Chondrocyte (in vitro differentiated cells): ENCODE data around the gene TNFRSF4. TPM values are rescaled to one million over a fixed set of nuclear protein-coding genes. Genes with fewer than 3 reads are reported as not detected.

Experiments
- DNase-seq: peaks from one replicate; pipeline ENCODE4 v3.0.0; 2021; ENCODE audit warnings: mixed read lengths, low spot score
- H3K27ac Mint-ChIP-seq: one replicate; pipeline ENCODE4 v1.8.0; 2021; ENCODE audit warnings: mild to moderate bottlenecking, moderate library complexity, mixed read lengths; ENCODE audit not compliant: unreplicated experiment
- H3K27me3 Mint-ChIP-seq: 2 replicates; pipeline ENCODE4 v1.8.0; 2021; ENCODE audit warnings: low read depth, mixed read lengths
- H3K36me3 Mint-ChIP-seq: 2 replicates; pipeline ENCODE4 v1.8.0; 2021; ENCODE audit warnings: low read depth, mixed read lengths
- H3K4me1 Mint-ChIP-seq: 2 replicates; pipeline ENCODE4 v1.8.0; 2021; ENCODE audit warnings: low read depth, mild to moderate bottlenecking, mixed read lengths
- H3K4me3 Mint-ChIP-seq: one replicate; pipeline ENCODE4 v1.8.0; 2021; ENCODE audit warnings: mild to moderate bottlenecking, moderate library complexity, mixed read lengths; ENCODE audit not compliant: unreplicated experiment
- H3K9me3 Mint-ChIP-seq: 2 replicates; pipeline ENCODE4 v1.8.0; 2021; ENCODE audit warnings: low read depth, mixed read lengths
- total RNA-seq: library from RNA; stranded (reverse); gene quantifications from 3 replicates; pipeline ENCODE4 v1.2.1, GENCODE V29; 2021
- TF ChIP-seq, protein P1 (sequence below): fragments of 200-600 bp; sonication (generic); IDR thresholded peaks from 2 replicates; pipeline ENCODE4 v1.5.0; 2021; ENCODE audit warnings: antibody characterized with exemption, mild to moderate bottlenecking, moderate library complexity

TNFRSF4 gene
- total RNA-seq, 1 donor from 2014 or later: not detected

DNA sequence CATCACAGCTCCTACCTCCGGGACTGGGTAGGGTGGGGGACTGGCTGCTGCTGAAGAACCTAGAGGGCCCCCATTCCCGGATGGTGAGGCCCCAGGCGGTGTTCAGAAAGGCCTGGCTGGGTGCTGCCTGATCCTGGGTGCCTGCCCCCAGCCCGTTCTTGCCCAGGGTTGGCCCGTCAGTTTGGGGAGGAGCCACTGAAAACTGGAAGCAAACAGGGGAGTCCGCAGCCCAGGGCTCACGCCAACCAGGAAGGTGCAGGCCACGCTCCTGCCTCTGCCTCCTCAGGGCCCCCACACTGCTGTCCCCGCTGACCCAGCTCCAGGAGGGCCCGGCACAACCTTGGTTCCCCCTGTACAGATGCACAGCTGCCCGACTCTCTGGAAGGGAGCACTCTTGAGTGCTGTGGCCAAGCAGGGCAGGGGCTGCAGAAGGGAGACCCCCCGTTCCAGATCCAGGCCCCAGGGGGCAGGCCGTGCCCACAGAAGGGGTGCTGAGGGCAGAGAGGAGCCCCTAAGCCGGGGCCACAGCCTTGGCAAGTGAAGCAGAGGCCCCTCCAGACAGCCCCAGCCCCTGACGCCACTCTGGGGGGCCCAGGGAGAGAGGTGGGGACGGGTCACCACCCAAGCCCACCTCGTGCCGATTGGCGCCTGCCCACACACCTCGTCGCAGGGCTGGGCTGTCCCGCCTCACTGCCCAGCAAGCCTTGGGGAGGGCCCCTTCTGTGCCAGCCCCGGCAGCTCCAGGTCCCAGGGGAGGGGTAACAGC, 27.1 kb upstream of the TNFRSF4 start:
- Mint-ChIP-seq H3K4me3 (no peak overlapping the region), H3K9me3 (no peaks in the 10 kb centered on the region), H3K27ac (no peak overlapping the region), H3K27me3 (no peaks in the 10 kb centered on the region), H3K36me3 (no peaks in the 10 kb centered on the region), H3K4me1 (peaks cover 8% of the 10 kb centered on the region)
- no peak for DNase-seq
- TF ChIP-seq, protein P1, sequence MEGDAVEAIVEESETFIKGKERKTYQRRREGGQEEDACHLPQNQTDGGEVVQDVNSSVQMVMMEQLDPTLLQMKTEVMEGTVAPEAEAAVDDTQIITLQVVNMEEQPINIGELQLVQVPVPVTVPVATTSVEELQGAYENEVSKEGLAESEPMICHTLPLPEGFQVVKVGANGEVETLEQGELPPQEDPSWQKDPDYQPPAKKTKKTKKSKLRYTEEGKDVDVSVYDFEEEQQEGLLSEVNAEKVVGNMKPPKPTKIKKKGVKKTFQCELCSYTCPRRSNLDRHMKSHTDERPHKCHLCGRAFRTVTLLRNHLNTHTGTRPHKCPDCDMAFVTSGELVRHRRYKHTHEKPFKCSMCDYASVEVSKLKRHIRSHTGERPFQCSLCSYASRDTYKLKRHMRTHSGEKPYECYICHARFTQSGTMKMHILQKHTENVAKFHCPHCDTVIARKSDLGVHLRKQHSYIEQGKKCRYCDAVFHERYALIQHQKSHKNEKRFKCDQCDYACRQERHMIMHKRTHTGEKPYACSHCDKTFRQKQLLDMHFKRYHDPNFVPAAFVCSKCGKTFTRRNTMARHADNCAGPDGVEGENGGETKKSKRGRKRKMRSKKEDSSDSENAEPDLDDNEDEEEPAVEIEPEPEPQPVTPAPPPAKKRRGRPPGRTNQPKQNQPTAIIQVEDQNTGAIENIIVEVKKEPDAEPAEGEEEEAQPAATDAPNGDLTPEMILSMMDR: no peak

DNA sequence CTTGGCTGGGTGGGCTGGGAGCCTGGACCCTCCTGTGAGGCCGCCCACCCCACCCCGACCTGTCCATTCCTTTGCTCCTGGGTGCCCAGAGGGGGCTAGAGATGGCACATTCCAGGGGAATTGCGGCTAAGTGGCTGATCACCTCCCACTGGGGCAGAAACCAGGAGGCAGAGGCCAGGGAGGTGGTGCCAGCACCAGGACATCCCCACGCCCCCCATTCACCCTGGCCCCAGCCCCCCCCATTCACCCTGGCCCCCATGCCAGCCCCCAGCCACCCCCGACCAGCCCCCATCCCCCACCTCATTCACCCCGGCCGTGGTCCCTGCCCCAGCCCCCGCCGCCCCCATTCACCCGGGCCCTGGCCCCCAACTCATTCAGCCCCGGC, 26.4 kb upstream of the TNFRSF4 start:
- H3K4me3 Mint-ChIP-seq: no peak overlapping the region
- no peaks in the 10 kb centered on the region for H3K27me3 Mint-ChIP-seq
- H3K4me1 Mint-ChIP-seq: peaks cover 8% of the 10 kb centered on the region
- no peak overlapping the region for H3K27ac Mint-ChIP-seq
- TF ChIP-seq, protein P1: no peak
- DNase-seq: no peak
- H3K9me3 Mint-ChIP-seq: no peaks in the 10 kb centered on the region
- H3K36me3 Mint-ChIP-seq: no peaks in the 10 kb centered on the region

DNA sequence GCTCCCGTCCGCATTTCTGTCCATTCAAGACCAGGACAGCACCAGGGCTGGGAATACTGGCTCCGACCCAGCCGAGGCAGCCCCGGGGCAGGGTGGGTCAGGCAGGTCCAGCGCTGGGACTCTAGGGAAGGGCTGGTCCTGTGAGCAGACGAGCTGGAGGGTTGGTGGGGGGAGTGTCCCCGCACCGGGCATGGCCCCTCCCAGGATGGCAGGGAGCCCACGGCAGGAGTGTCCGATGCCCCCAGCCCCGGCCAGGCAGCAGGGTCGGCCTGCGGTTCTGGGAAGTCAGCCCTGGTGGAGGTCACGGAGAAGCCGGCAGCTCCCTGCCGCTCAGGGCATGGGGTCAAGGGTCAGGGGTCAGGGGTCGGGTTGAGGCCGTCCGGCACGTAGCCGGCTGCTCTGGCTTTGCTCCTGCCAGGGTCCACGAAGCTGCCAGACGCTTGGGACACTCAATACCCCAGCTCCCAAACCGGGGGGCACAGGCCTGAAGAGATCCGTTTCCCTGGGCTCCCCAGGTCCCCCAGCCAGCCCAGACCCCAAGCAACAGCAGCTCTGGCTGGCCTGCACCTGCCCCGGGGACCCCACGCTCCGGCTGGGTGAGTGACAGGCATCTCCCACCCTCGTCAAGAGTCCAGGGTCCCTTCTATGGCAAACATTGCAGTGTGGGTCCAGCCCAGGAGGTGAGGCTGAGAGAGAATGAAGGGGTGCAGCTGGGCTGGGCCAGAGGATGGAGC, 25.8 kb upstream of the TNFRSF4 start:
- no peak overlapping the region for H3K27ac Mint-ChIP-seq
- TF ChIP-seq, protein P1: no peak
- H3K9me3 Mint-ChIP-seq: no peaks in the 10 kb centered on the region
- peaks cover 8% of the 10 kb centered on the region for H3K4me1 Mint-ChIP-seq
- H3K36me3 Mint-ChIP-seq: peaks cover 1% of the 10 kb centered on the region
- H3K27me3 Mint-ChIP-seq: no peaks in the 10 kb centered on the region
- H3K4me3 Mint-ChIP-seq: no peak overlapping the region
- DNase-seq: no peak

DNA sequence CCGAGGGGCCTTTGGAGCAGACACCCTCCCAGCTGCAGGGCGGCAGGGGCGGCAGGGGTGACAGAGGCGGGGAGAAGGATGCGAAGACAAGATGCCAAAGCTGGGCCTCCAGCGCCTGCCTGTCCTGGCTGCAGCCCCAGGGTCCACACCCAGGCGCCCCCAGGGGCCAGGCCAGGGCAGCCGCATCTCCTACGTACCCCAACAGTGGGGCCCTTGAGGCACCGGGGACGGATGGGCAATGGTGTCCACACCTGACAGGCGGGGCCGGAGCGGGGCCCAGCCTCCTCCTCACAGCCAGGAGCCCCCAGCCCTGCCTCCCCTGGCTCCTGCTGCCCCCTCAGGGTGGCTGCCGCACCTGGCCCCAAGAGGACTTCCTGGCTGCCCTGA, 25.3 kb upstream of the TNFRSF4 start:
- H3K27me3 Mint-ChIP-seq: no peaks in the 10 kb centered on the region
- H3K36me3 Mint-ChIP-seq: peaks cover 3% of the 10 kb centered on the region
- H3K9me3 Mint-ChIP-seq: no peaks in the 10 kb centered on the region
- H3K4me1 Mint-ChIP-seq: peaks cover 13% of the 10 kb centered on the region
- H3K4me3 Mint-ChIP-seq: no peak overlapping the region
- no peak overlapping the region for H3K27ac Mint-ChIP-seq
- no peak for DNase-seq
- TF ChIP-seq, protein P1: peak; percentile 16

DNA sequence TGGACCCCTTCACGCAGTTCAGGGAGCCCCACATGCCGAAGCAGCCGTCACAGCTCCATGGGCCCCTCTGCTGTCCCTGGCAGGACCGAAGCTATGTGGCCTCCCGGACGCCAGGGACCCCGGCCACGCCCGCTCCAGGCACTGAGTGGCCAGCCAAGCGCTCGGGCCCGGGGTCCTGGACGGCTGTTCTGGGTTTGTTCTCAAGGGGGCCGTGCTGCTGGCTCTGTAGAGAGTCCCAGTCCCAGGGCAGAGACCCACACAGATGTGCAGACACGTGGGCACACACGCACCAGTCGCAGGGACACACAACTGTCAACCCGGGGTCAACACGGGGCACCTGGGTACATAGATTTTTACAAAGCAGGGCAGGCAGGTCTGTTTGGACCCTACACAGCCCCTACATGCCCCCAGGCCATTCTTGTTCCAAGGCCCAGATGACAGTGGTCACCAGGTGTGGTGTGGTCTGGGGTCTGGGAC, 24.8 kb upstream of the TNFRSF4 start:
- TF ChIP-seq, protein P1: no peak
- Mint-ChIP-seq H3K4me1 (peaks cover 18% of the 10 kb centered on the region), H3K36me3 (peaks cover 5% of the 10 kb centered on the region), H3K27ac (no peak overlapping the region), H3K27me3 (no peaks in the 10 kb centered on the region), H3K9me3 (no peaks in the 10 kb centered on the region), H3K4me3 (no peak overlapping the region)
- no peak for DNase-seq
